Gastroesophageal sphincter (tissue), 3 donors: ENCODE measurements around the gene MTMR12.

Source experiments
- CTCF ChIP-seq, 4 experiments: fragments of 200-600 bp in 2 of 4; fragments of 450-650 bp in 2 of 4; sonication (generic) in 1 of 4; IDR thresholded peaks; one replicate each; pipeline ENCODE4 v1.5.1; 2017 to 2019; ENCODE audit warnings: antibody characterized with exemption in 4 of 4, mild to moderate bottlenecking in 2 of 4, moderate library complexity in 2 of 4
- POLR2A ChIP-seq, 2 donors: fragments of 450-650 bp; IDR thresholded peaks; one replicate each; pipeline ENCODE4 v1.6.1; 2017; ENCODE audit warnings: antibody characterized with exemption in 2 of 2, mild to moderate bottlenecking in 2 of 2, moderate library complexity in 1 of 2
- POLR2AphosphoS5 ChIP-seq: sonication (generic); formaldehyde crosslinking; IDR thresholded peaks from one replicate; pipeline ENCODE4 v1.6.1; 2017; ENCODE audit warnings: antibody characterized with exemption

DNA sequence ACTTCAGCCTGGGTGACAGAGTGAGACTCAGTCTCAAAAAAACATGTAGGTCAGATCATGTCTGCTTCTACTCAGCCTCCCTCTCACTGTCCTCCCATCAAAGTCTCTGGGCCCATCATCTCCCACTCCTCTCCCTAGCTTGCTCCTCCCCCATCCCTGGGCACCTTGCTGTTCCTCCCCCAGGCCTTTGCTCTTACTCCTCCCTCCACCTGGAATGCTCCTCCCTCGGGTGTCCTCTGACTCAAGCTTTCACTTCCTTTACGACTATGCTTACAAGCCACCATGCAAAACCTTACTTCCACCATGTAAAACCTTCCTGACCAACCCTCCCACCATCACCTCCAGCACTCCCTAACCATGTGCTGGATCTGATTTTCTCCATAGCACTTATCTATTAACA lies 51.5 kb downstream of the MTMR12 start:
- TF ChIP-seq CTCF (IDR thresholded peaks at IDR 0.05) (no peak), POLR2A (IDR thresholded peaks at IDR 0.05) (no peak), POLR2AphosphoS5 (no peak)
